HepG2 (cell line): ENCODE data around the gene EIF3M. TPM values are rescaled to one million over a fixed set of nuclear protein-coding genes. Genes with fewer than 3 reads are reported as not detected.

Experiments used
- ATRX ChIP-seq: sonication (generic); formaldehyde crosslinking; IDR thresholded peaks from 2 replicates; pipeline ENCODE4 v1.4.0; 2020; ENCODE audit warnings: missing genetic modification reagents, borderline replicate concordance
- CREBL2 ChIP-seq: sonication (generic); formaldehyde crosslinking; IDR thresholded peaks from 2 replicates; pipeline ENCODE4 v1.8.1; 2023; ENCODE audit warnings: missing genetic modification reagents, mild to moderate bottlenecking, borderline replicate concordance
- FOXJ3 ChIP-seq: sonication (generic); formaldehyde crosslinking; IDR thresholded peaks from 2 replicates; pipeline ENCODE4 v1.4.0; 2020; ENCODE audit warnings: missing genetic modification reagents, mild to moderate bottlenecking, borderline replicate concordance
- HDAC6 ChIP-seq: fragments of 200-600 bp; sonication (generic); IDR thresholded peaks from 2 replicates; pipeline ENCODE4 v1.7.0; 2017; ENCODE audit warnings: mild to moderate bottlenecking, antibody characterized with exemption, low read length, low read depth
- HES4 ChIP-seq: sonication (generic); formaldehyde crosslinking; IDR thresholded peaks from 2 replicates; pipeline ENCODE4 v1.9.0; 2021; ENCODE audit warnings: mild to moderate bottlenecking, missing genetic modification reagents, borderline replicate concordance
- HIC2 ChIP-seq: sonication (generic); formaldehyde crosslinking; IDR thresholded peaks from 2 replicates; pipeline ENCODE4 v1.9.0; 2022; ENCODE audit warnings: low read depth, missing genetic modification reagents
- LBX2 ChIP-seq: sonication (generic); formaldehyde crosslinking; IDR thresholded peaks from 2 replicates; pipeline ENCODE4 v1.5.0; 2020; ENCODE audit warnings: missing genetic modification reagents, mild to moderate bottlenecking, borderline replicate concordance
- MZF1 ChIP-seq: sonication (generic); formaldehyde crosslinking; IDR thresholded peaks from 2 replicates; pipeline ENCODE4 v1.8.1; 2023; ENCODE audit warnings: mild to moderate bottlenecking, missing genetic modification reagents, borderline replicate concordance
- PAXIP1 ChIP-seq: sonication (generic); formaldehyde crosslinking; conservative IDR thresholded peaks from 2 replicates; pipeline ENCODE4 v1.4.0; 2020; ENCODE audit warnings: mild to moderate bottlenecking, missing genetic modification reagents, moderate library complexity
- PPARG ChIP-seq: conservative IDR thresholded peaks from 2 replicates; pipeline ENCODE4 v1.6.1; 2016; ENCODE audit warnings: missing biosample characterization, missing genetic modification reagents
- SP1 ChIP-seq, 2 experiments: fragments of 450-650 bp in 1 of 2; sonication (generic) in 1 of 2; formaldehyde crosslinking in 1 of 2; IDR thresholded peaks; 2 replicates each; pipeline versions ENCODE4 v1.4.0 to v1.6.1; 2016 to 2020; ENCODE audit warnings: missing genetic modification reagents in 1 of 2
- TMF1 ChIP-seq: sonication (generic); formaldehyde crosslinking; IDR thresholded peaks from 2 replicates; pipeline ENCODE4 v1.8.1; 2022; ENCODE audit warnings: low read depth, missing genetic modification reagents
- ZFP91 ChIP-seq: sonication (generic); formaldehyde crosslinking; IDR thresholded peaks from 2 replicates; pipeline ENCODE4 v1.9.0; 2022; ENCODE audit warnings: missing genetic modification reagents, mild to moderate bottlenecking, borderline replicate concordance
- ZMYM4 ChIP-seq: sonication (generic); formaldehyde crosslinking; IDR thresholded peaks from 2 replicates; pipeline ENCODE4 v1.8.1; 2023; ENCODE audit warnings: mild to moderate bottlenecking, missing genetic modification reagents
- ZNF205 ChIP-seq: IDR thresholded peaks from 2 replicates; pipeline ENCODE4 v1.6.1; 2018; ENCODE audit warnings: missing biosample characterization, missing genetic modification reagents
- ZNF34 ChIP-seq: sonication (generic); formaldehyde crosslinking; IDR thresholded peaks from 2 replicates; pipeline ENCODE4 v1.4.0; 2020; ENCODE audit warnings: mild to moderate bottlenecking, missing genetic modification reagents, borderline replicate concordance
- ZNF354B ChIP-seq: sonication (generic); formaldehyde crosslinking; IDR thresholded peaks from 2 replicates; pipeline ENCODE4 v1.8.0; 2022; ENCODE audit warnings: mild to moderate bottlenecking, missing genetic modification reagents
- ZNF441 ChIP-seq: sonication (generic); formaldehyde crosslinking; IDR thresholded peaks from 2 replicates; pipeline ENCODE4 v1.7.0; 2021; ENCODE audit warnings: missing genetic modification reagents, borderline replicate concordance
- ZNF547 ChIP-seq: sonication (generic); formaldehyde crosslinking; IDR thresholded peaks from 2 replicates; pipeline ENCODE4 v1.5.1; 2020; ENCODE audit warnings: mild to moderate bottlenecking, missing genetic modification reagents
- ZNF552 ChIP-seq: sonication (generic); formaldehyde crosslinking; IDR thresholded peaks from 2 replicates; pipeline ENCODE4 v1.9.0; 2022; ENCODE audit warnings: missing genetic modification reagents, mild to moderate bottlenecking, borderline replicate concordance
- ZNF619 ChIP-seq: sonication (generic); formaldehyde crosslinking; IDR thresholded peaks from 2 replicates; pipeline ENCODE4 v1.4.0; 2020; ENCODE audit warnings: mild to moderate bottlenecking, missing genetic modification reagents
- ZNF703 ChIP-seq: sonication (generic); formaldehyde crosslinking; IDR thresholded peaks from 2 replicates; pipeline ENCODE4 v1.5.1; 2020; ENCODE audit warnings: missing genetic modification reagents, mild to moderate bottlenecking, moderate library complexity, borderline replicate concordance
- ZNF878 ChIP-seq: sonication (generic); formaldehyde crosslinking; IDR thresholded peaks from 2 replicates; pipeline ENCODE4 v1.8.1; 2023; ENCODE audit warnings: mild to moderate bottlenecking, missing genetic modification reagents, moderate library complexity
- ZSCAN31 ChIP-seq: sonication (generic); formaldehyde crosslinking; IDR thresholded peaks from 2 replicates; pipeline ENCODE4 v1.5.0; 2020; ENCODE audit warnings: low read depth, mild to moderate bottlenecking, missing genetic modification reagents
- polyA plus RNA-seq, 8 experiments: library from polyadenylated mRNA; depleted of rRNA in 3 of 8; stranded (reverse) in 7 of 8; unstranded in 1 of 8; fragments of >200 nt; fragmentation: Illumina TruSeq in 4 of 8; extraction: Trizol in 4 of 8; gene quantifications; 2 replicates each; pipeline versions ENCODE4 v1.2.1 to v1.2.3, GENCODE V29; 2011 to 2016; ENCODE audit warnings: low read depth in 4 of 8, missing spikeins in 1 of 8, mixed read lengths in 1 of 8; ENCODE audit not compliant: insufficient read depth in 1 of 8
- total RNA-seq, 5 experiments: library from RNA; depleted of rRNA; stranded (reverse); fragments of >200 nt; fragmentation: Illumina TruSeq; extraction: Trizol; gene quantifications; 2 replicates each; pipeline ENCODE4 v1.2.3, GENCODE V29; 2016; ENCODE audit warnings: low read depth in 1 of 5

EIF3M gene
- total and polyA plus RNA-seq, 2 of the 13 experiments (the other 11 are each of a cell fraction or from before 2014, with no cell fraction given) = 279 to 389 TPM

- 0 out of 2 replicates have a peak, but pooled peaks have one; percentile 12 for TF ChIP-seq PAXIP1 (CRISPR knock-in tag)
- TF ChIP-seq HIC2 (CRISPR knock-in tag) = no peak
- no peak for TF ChIP-seq ZNF547 (CRISPR knock-in tag)
- no peak for TF ChIP-seq ATRX (CRISPR knock-in tag)
- TF ChIP-seq ZNF552 = no peak
- no peak for TF ChIP-seq ZFP91 (CRISPR knock-in tag)
- no peak for TF ChIP-seq MZF1
- no peak for TF ChIP-seq FOXJ3 (CRISPR knock-in tag)
- no peak for TF ChIP-seq ZNF878 (CRISPR knock-in tag)
- peak; percentile 29; the same call in 1 of the 2 replicates for TF ChIP-seq ZMYM4
- no peak for TF ChIP-seq ZSCAN31 (CRISPR knock-in tag)
- no peak for TF ChIP-seq HES4 (CRISPR knock-in tag)
- 0 out of 2 replicates have a peak, but pooled peaks have one; percentile 28 for TF ChIP-seq ZNF205
- TF ChIP-seq HDAC6 = no peak
- no peak for TF ChIP-seq ZNF441
- TF ChIP-seq ZNF619 (CRISPR knock-in tag) = no peak
- no peak for TF ChIP-seq TMF1 (CRISPR knock-in tag)
- TF ChIP-seq LBX2 = no peak
- no peak for TF ChIP-seq CREBL2
- no peak for TF ChIP-seq ZNF703
- no peak for TF ChIP-seq ZNF354B (CRISPR knock-in tag)
- TF ChIP-seq ZNF34 (CRISPR knock-in tag) = no peak
- TF ChIP-seq SP1 (IDR thresholded peaks at IDR 0.05) = no peak
- TF ChIP-seq SP1 (CRISPR knock-in tag; IDR thresholded peaks at IDR 0.05) = no peak
- TF ChIP-seq PPARG (CRISPR knock-in tag) = no peak
These were observed 2.7 kb upstream of the EIF3M start (continued) for GRCh38 chr11:32580967-32581366.
